GM12878 (cell line): Measurements from ENCODE around the gene CCDC136. TPM values are rescaled to one million over a fixed set of nuclear protein-coding genes. Genes with fewer than 3 reads are reported as not detected.

ENCODE experiments used
- ATAC-seq: fragments of 200-7000 bp; cut with Tn5 transposase; 3 replicates; pipeline ENCODE4 v1.9.1; 2020; ENCODE audit warnings: mild to moderate bottlenecking, moderate library complexity
- BruUV-seq: library from RNA; stranded (reverse); fragments of 400-500 nt; replicated peaks from 2 replicates; lab custom pipeline; 2021; lab: Mats Ljungman, UMichigan
- CTCF ChIA-PET: fragments of 300-600 bp; sonication (Branson Sonifier 250); formaldehyde crosslinking; extraction: SDS; loops from one replicate; lab custom pipeline; 2021; ENCODE audit warnings: inconsistent platforms; lab: Yijun Ruan, JAX
- POLR2A ChIA-PET: fragments of 350-600 bp; formaldehyde crosslinking; extraction: SDS; loops from one replicate; lab custom pipeline; 2021; ENCODE audit warnings: inconsistent platforms; lab: Charles Lee
- RAD21 ChIA-PET: fragments of 300-600 bp; sonication (Branson Sonifier 250); formaldehyde crosslinking; loops from one replicate; lab custom pipeline; 2023; ENCODE audit warnings: antibody characterized with exemption; ENCODE audit not compliant: unreplicated experiment; lab: Charles Lee
- SMC1A ChIA-PET: fragments of 300-600 bp; sonication (Branson Sonifier 250); formaldehyde crosslinking; loops from one replicate; lab custom pipeline; 2023; ENCODE audit not compliant: unreplicated experiment, uncharacterized antibody; lab: Charles Lee
- DNase-seq: peaks from one replicate; pipeline ENCODE4 v3.0.0-alpha.2; 2011; ENCODE audit warnings: low read depth, low spot score
- FAIRE-seq: peaks from 3 replicates; lab custom pipeline; 2011; peaks lifted over from hg19 to GRCh38; lab: Jason Lieb, UNC
- H2AFZ ChIP-seq: 2 replicates; pipeline ENCODE4 v1.6.0; 2011; ENCODE audit warnings: low read depth, low read length, control low read depth; ENCODE audit not compliant: control insufficient read depth
- H3K27ac ChIP-seq: 2 replicates; pipeline ENCODE4 v1.5.1; 2011; ENCODE audit warnings: control low read depth; ENCODE audit not compliant: control insufficient read depth, insufficient read depth
- H3K27me3 ChIP-seq, 2 experiments: replicated peaks in 1 of 2; 2 replicates each; pipeline versions ENCODE4 v1.6.0 to v1.6.1; 2011; ENCODE audit warnings: low read length in 1 of 2; ENCODE audit not compliant: control insufficient read depth in 2 of 2, insufficient read depth in 2 of 2
- H3K36me3 ChIP-seq, 2 experiments: 2 replicates each; pipeline ENCODE4 v1.5.1; 2011; ENCODE audit warnings: low read length in 1 of 2; ENCODE audit not compliant: control insufficient read depth in 2 of 2, insufficient read depth in 2 of 2
- H3K4me1 ChIP-seq: 2 replicates; pipeline ENCODE4 v1.6.1; 2011; ENCODE audit warnings: mild to moderate bottlenecking, low read length, moderate library complexity, mixed read lengths; ENCODE audit not compliant: control insufficient read depth, insufficient read depth
- H3K4me2 ChIP-seq: 2 replicates; pipeline ENCODE4 v1.6.0; 2011; ENCODE audit warnings: control low read depth; ENCODE audit not compliant: control insufficient read depth, insufficient read depth
- H3K4me3 ChIP-seq: fragments of 200-600 bp; sonication (generic); 2 replicates; pipeline ENCODE4 v1.5.1; 2016
- H3K79me2 ChIP-seq: 2 replicates; pipeline ENCODE4 v1.6.0; 2011; ENCODE audit warnings: low read length; ENCODE audit not compliant: control insufficient read depth, insufficient read depth
- H3K9ac ChIP-seq: 2 replicates; pipeline ENCODE4 v1.8.0; 2011; ENCODE audit warnings: low read length, control low read depth, mixed read lengths; ENCODE audit not compliant: control insufficient read depth, insufficient read depth
- H3K9me3 ChIP-seq: replicated peaks from 3 replicates; pipeline ENCODE4 v1.5.1; 2011; ENCODE audit warnings: mild to moderate bottlenecking, low read length; ENCODE audit not compliant: control insufficient read depth, insufficient read depth
- H4K20me1 ChIP-seq: 2 replicates; pipeline ENCODE4 v1.6.0; 2011; ENCODE audit not compliant: control insufficient read depth, insufficient read depth
- EED ChIP-seq: sonication (generic); IDR thresholded peaks from 2 replicates; pipeline ENCODE4 v1.6.1; 2016; ENCODE audit warnings: antibody characterized with exemption, low read depth
- HDGF ChIP-seq: fragments of 450-650 bp; IDR thresholded peaks from 2 replicates; pipeline ENCODE4 v1.6.1; 2016; ENCODE audit warnings: antibody characterized with exemption
- MTA3 ChIP-seq: IDR thresholded peaks from 2 replicates; pipeline ENCODE4 v1.6.1; 2012; ENCODE audit warnings: low read length, inconsistent platforms, borderline replicate concordance
- PAX5 ChIP-seq: IDR thresholded peaks from 2 replicates; pipeline ENCODE4 v1.6.1; 2011; ENCODE audit warnings: low read depth, low read length, borderline replicate concordance
- POLR2A ChIP-seq: IDR thresholded peaks from 2 replicates; pipeline ENCODE4 v1.6.1; 2011; ENCODE audit warnings: low read depth, mild to moderate bottlenecking, low read length
- POLR2AphosphoS2 ChIP-seq: IDR thresholded peaks from 2 replicates; pipeline ENCODE4 v1.6.1; 2011; ENCODE audit warnings: low read depth, mild to moderate bottlenecking, low read length, improper control_type of control experiment, moderate library complexity
- ZNF24 ChIP-seq: fragments of 450-650 bp; IDR thresholded peaks from 2 replicates; pipeline ENCODE4 v1.6.1; 2017; ENCODE audit warnings: antibody characterized with exemption, mild to moderate bottlenecking
- WGBS: methylation state at CpG from one replicate; pipeline ENCODE4 v1.1.6; 2016; ENCODE audit warnings: low lambda C conversion rate; ENCODE audit not compliant: insufficient replicate concordance, insufficient coverage; ENCODE audit errors: missing lambda C conversion rate; 5-methylcytosine and 5-hydroxymethylcytosine counted together
- in situ Hi-C: fragments of 300-500 bp; cut with MboI; formaldehyde crosslinking; loops from 9 replicates; pipeline ENCODE4 v1.14.3; 2018; ENCODE audit warnings: mixed read lengths
- intact Hi-C: fragments of 100-400 bp; cut with micrococcal nuclease; formaldehyde crosslinking; loops from one replicate; pipeline ENCODE4 v1.14.2; 2022; ENCODE audit not compliant: unreplicated experiment
- polyA plus RNA-seq, 11 experiments: library from polyadenylated mRNA; depleted of rRNA in 4 of 11; unstranded in 6 of 11; stranded (reverse) in 5 of 11; fragments of >200 nt; fragmentation: Nextera tagmentation in 4 of 11; fragmentation: Illumina TruSeq in 1 of 11; extraction: Ambion mirVana in 4 of 11; extraction: Trizol in 1 of 11; gene quantifications; 1 replicate in 1 of 11; 2 replicates in 10 of 11; pipeline versions ENCODE4 v1.2.1 to v1.2.3, GENCODE V29; 2011 to 2016; ENCODE audit warnings: inconsistent platforms in 2 of 11, missing spikeins in 2 of 11, low read depth in 1 of 11
- total RNA-seq, 4 experiments: library from RNA; depleted of rRNA in 3 of 4; stranded (reverse); fragments of >200 nt in 3 of 4; fragmentation: Illumina TruSeq in 1 of 4; extraction: Trizol in 1 of 4; gene quantifications; 2 replicates each; pipeline versions ENCODE4 v1.2.1 to v1.2.3, GENCODE V29; 2013 to 2021
- TF ChIP-seq, protein P1 (sequence below): fragments of 450-650 bp; IDR thresholded peaks from 2 replicates; pipeline ENCODE4 v1.6.1; 2014; ENCODE audit warnings: mild to moderate bottlenecking

The CCDC136 gene
- total and polyA plus RNA-seq, 10 of the 15 experiments (the other 5 are each of a cell fraction or from before 2014, with no cell fraction given), result 0.32 to 4.8 (median 1.5) TPM

DNA sequence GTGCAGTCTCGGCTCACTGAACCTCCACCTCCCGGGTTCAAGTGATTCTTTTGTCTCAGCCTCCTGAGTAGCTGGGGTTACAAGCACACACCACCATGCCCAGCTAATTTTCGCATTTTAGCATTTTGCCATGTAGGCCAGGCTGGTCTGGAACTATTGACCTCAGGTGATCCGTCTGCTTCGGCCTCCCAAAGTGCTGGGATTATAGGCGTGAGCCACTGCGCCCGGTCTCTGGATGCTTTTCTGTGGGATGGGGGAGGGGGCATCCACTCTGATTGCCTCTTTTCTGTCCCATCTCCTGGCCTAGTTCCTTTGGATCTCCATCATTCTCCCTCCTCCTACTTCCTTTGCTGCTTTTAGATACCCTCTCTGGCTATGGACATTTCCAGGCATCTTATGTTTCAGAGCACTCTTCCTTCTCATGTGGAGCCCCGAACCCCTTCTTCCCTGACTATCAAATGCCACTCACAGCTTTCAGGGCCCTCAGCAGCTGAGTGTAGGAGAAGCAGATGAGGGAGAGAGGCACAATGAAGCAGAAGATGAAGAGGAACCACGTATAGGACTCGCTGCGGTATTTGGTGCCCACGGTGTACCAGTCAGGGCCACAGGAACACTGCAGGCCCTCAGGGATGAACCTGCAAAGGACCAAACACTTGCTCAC lies 17.6 kb upstream of the CCDC136 start (continued):
- TF ChIP-seq POLR2A (no peak), MTA3 (no peak), HDGF (no peak), PAX5 (no peak)
- TF ChIP-seq, protein P1, sequence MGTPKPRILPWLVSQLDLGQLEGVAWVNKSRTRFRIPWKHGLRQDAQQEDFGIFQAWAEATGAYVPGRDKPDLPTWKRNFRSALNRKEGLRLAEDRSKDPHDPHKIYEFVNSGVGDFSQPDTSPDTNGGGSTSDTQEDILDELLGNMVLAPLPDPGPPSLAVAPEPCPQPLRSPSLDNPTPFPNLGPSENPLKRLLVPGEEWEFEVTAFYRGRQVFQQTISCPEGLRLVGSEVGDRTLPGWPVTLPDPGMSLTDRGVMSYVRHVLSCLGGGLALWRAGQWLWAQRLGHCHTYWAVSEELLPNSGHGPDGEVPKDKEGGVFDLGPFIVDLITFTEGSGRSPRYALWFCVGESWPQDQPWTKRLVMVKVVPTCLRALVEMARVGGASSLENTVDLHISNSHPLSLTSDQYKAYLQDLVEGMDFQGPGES, result no peak

DNA sequence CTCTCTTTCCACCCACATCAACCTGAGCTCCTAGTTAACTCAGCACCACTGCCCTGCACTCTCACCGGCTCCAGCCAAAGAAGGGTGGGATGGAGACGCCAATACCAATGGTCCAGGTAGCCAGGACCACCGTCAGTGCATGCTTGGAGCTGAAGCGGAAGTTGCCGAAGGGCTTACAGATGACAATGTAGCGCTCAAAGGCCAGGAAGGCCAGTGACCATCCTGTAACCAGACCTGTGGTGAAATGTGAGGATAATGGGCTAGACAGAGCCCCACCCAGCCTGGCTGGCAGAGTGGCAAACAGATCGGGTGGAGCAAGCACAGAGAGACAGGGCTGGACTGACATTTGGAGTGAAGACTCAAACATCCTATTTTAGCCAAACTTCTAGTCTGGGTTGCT lies 16.8 kb upstream of the CCDC136 start:
- Histone ChIP-seq H3K79me2 (no peaks in the 10 kb centered on the region), H3K36me3 (peaks cover 4 to 10% of the 10 kb centered on the region in 2 experiments; a peak in 3 of 4 replicates), H3K4me3 (no peak overlapping the region), H3K4me2 (no peak overlapping the region), H3K4me1 (no peaks in the 10 kb centered on the region), H3K9ac (no peak overlapping the region), H3K9me3 (no peaks in the 10 kb centered on the region; the same call in 2 of the 3 replicates), H4K20me1 (no peaks in the 10 kb centered on the region), H3K27me3 (no peaks in the 10 kb centered on the region), H3K27ac (no peak overlapping the region), H2AFZ (no peak overlapping the region)
- intact Hi-C loops, result no loop called here
- 95% methylated on average over 7 of the region's 7 CpGs for WGBS
- ChIA-PET POLR2A (no interaction called here), SMC1A (no interaction called here), RAD21 (no interaction called here), CTCF (interaction anchor here (1.0 kb wide), 1 partner anchor 18 kb away, joined by 3 read pairs; no protein-coding TSS in a partner anchor)
- DNase-seq (no peak), ATAC-seq (no peak), FAIRE-seq (no peak)
- TF ChIP-seq EED (no peak), ZNF24 (no peak), POLR2AphosphoS2 (0 out of 2 replicates have a peak, but pooled peaks have one; percentile 24)
- in situ Hi-C loops, result no loop called here
- BruUV-seq, result no TSS peak
